Measurements from ENCODE around the gene WBP2NL.

GRCh38 chr22:42039271-42039670 lies 40.7 kb downstream of the WBP2NL start:
- TF ChIP-seq CTCF (IDR thresholded peaks at IDR 0.05) (no peak), POLR2A (IDR thresholded peaks at IDR 0.05; ENCODE audit: low read depth) (no peak), POLR2AphosphoS5 (IDR thresholded peaks at IDR 0.05) (no peak)
